ENCODE measurements around the gene SEC24D.
A peak's percentile ranks its signal among the peaks of the same experiment; 100 is the strongest.

- TF ChIP-seq CTCF (conservative IDR thresholded peaks at IDR 0.05; ENCODE audit: low read length): peak; percentile 53
- no peak for TF ChIP-seq EZH2phosphoT487 (IDR thresholded peaks at IDR 0.05; ENCODE audit: borderline replicate concordance)
Observed at GRCh38 chr4:118740869-118741268, 95.1 kb downstream of the SEC24D start.
